Measurements from ENCODE around the gene ADAMTSL1. TPM values are rescaled to one million over a fixed set of nuclear protein-coding genes. Genes with fewer than 3 reads are reported as not detected.

ADAMTSL1 gene
- total RNA-seq, 1 experiment from 2014 or later, result 0.94 TPM

GRCh38 chr9:18759827-18760226 is 285.9 kb downstream of the ADAMTSL1 start:
- POLR2A ChIA-PET, result no interaction called here
- H3K36me3 Mint-ChIP-seq, result no peaks in the 10 kb centered on the region
- no peaks in the 10 kb centered on the region for H3K27me3 Mint-ChIP-seq (ENCODE audit: low read depth)
- no peak for ATAC-seq
- TF ChIP-seq ARID4B (CRISPR knock-in tag; IDR thresholded peaks at IDR 0.05; ENCODE audit: borderline replicate concordance), result no peak
- no peak for TF ChIP-seq ZNF423 (CRISPR knock-in tag; IDR thresholded peaks at IDR 0.05)
- TF ChIP-seq MLX (CRISPR knock-in tag; IDR thresholded peaks at IDR 0.05), result no peak
- TF ChIP-seq PRRX2 (CRISPR knock-in tag; IDR thresholded peaks at IDR 0.05), result no peak
- no peak for TF ChIP-seq NFATC4 (CRISPR knock-in tag; IDR thresholded peaks at IDR 0.05)
- TF ChIP-seq GTF2I (CRISPR knock-in tag; conservative IDR thresholded peaks at IDR 0.05), result no peak
- no peak for TF ChIP-seq ZNF281 (CRISPR knock-in tag; IDR thresholded peaks at IDR 0.05)
- H3K27ac Mint-ChIP-seq, result no peak overlapping the region
- no peak overlapping the region for H3K4me3 Mint-ChIP-seq
- no peak for DNase-seq (ENCODE audit: low spot score)
- H3K4me1 Mint-ChIP-seq, result peaks cover 4% of the 10 kb centered on the region
- H3K9me3 Mint-ChIP-seq, result no peaks in the 10 kb centered on the region
- CTCF ChIA-PET, result no interaction called here

- Mint-ChIP-seq H3K36me3 (no peaks in the 10 kb centered on the region), H3K4me3 (no peak overlapping the region), H3K27me3 (ENCODE audit: low read depth) (no peaks in the 10 kb centered on the region), H3K9me3 (no peaks in the 10 kb centered on the region), H3K27ac (no peak overlapping the region), H3K4me1 (peaks cover under 1% of the 10 kb centered on the region; the same call in 1 of the 2 replicates)
- ChIA-PET CTCF (no interaction called here), POLR2A (no interaction called here)
- TF ChIP-seq E2F5 (CRISPR knock-in tag; IDR thresholded peaks at IDR 0.05) (no peak), FOXP4 (CRISPR knock-in tag; IDR thresholded peaks at IDR 0.05) (no peak), NFATC4 (CRISPR knock-in tag; IDR thresholded peaks at IDR 0.05) (no peak), USF2 (CRISPR knock-in tag; IDR thresholded peaks at IDR 0.05) (no peak), SMAD3 (CRISPR knock-in tag; IDR thresholded peaks at IDR 0.05; ENCODE audit: borderline replicate concordance) (no peak), ERG (CRISPR knock-in tag; IDR thresholded peaks at IDR 0.05) (no peak), EMX1 (CRISPR knock-in tag; IDR thresholded peaks at IDR 0.05) (no peak), CBFB (CRISPR knock-in tag; IDR thresholded peaks at IDR 0.05; ENCODE audit: low read depth) (no peak), AR (CRISPR knock-in tag; IDR thresholded peaks at IDR 0.05) (no peak), FOXP1 (CRISPR knock-in tag; IDR thresholded peaks at IDR 0.05; ENCODE audit: borderline replicate concordance) (no peak), ETV6 (CRISPR knock-in tag; IDR thresholded peaks at IDR 0.05) (no peak), ZBTB21 (CRISPR knock-in tag; IDR thresholded peaks at IDR 0.05; ENCODE audit: borderline replicate concordance) (no peak), SP1 (CRISPR knock-in tag; conservative IDR thresholded peaks at IDR 0.05) (no peak)
- DNase-seq (ENCODE audit: low spot score), result no peak
- no peak for ATAC-seq
Observed at GRCh38 chr9:18761742-18762300, 287.9 kb downstream of the ADAMTSL1 start.
